Adipocyte (in vitro differentiated cells): ENCODE results near the gene CHCHD4.

Experiments
- DNase-seq: peaks from one replicate; pipeline ENCODE4 v3.0.0-alpha.2; 2015; ENCODE audit warnings: low read depth
- H3K27me3 ChIP-seq: replicated peaks from 2 replicates; pipeline ENCODE4 v1.7.0; 2013; ENCODE audit warnings: mild to moderate bottlenecking, low read length, moderate library complexity; ENCODE audit not compliant: control insufficient read depth, insufficient read depth
- H3K36me3 ChIP-seq: 2 replicates; pipeline ENCODE4 v1.7.0; 2013; ENCODE audit warnings: low read length, mild to moderate bottlenecking, moderate library complexity; ENCODE audit not compliant: control insufficient read depth, insufficient read depth, severe bottlenecking
- H3K4me1 ChIP-seq: 2 replicates; pipeline ENCODE4 v1.7.0; 2013; ENCODE audit warnings: mild to moderate bottlenecking, low read length, moderate library complexity; ENCODE audit not compliant: control insufficient read depth, insufficient read depth
- H3K4me3 ChIP-seq: 2 replicates; pipeline ENCODE4 v1.7.0; 2013; ENCODE audit warnings: mild to moderate bottlenecking, low read length, moderate library complexity
- H3K9ac ChIP-seq: 2 replicates; pipeline ENCODE4 v1.7.0; 2013; ENCODE audit warnings: mild to moderate bottlenecking, low read length, moderate library complexity
- H3K9me3 ChIP-seq: 2 replicates; pipeline ENCODE4 v1.7.0; 2013; ENCODE audit warnings: mild to moderate bottlenecking, low read length, moderate library complexity; ENCODE audit not compliant: control insufficient read depth

The CHCHD4 gene

GRCh38 chr3:14133188-14133800, 8.6 kb upstream of the CHCHD4 start:
- peaks cover 88% of the 10 kb centered on the region for H3K36me3 ChIP-seq
- no peaks in the 10 kb centered on the region for H3K27me3 ChIP-seq
- no peak overlapping the region for H3K4me3 ChIP-seq
- H3K4me1 ChIP-seq: peaks cover 33% of the 10 kb centered on the region
- peak overlapping the region; percentile 11 for H3K9ac ChIP-seq
- DNase-seq: no peak
- H3K9me3 ChIP-seq: no peaks in the 10 kb centered on the region

- no peak for DNase-seq
- peaks cover 88% of the 10 kb centered on the region for H3K36me3 ChIP-seq
Observed at GRCh38 chr3:14132689-14133088, 8.0 kb upstream of the CHCHD4 start.

GRCh38 chr3:14132120-14132519, 7.5 kb upstream of the CHCHD4 start:
- Histone ChIP-seq H3K27me3 (no peaks in the 10 kb centered on the region), H3K4me1 (peaks cover 34% of the 10 kb centered on the region), H3K36me3 (peaks cover 87% of the 10 kb centered on the region), H3K9ac (no peak overlapping the region), H3K4me3 (no peak overlapping the region), H3K9me3 (no peaks in the 10 kb centered on the region)
- no peak for DNase-seq

More at GRCh38 chr3:14132689-14133088, 8.0 kb upstream of the CHCHD4 start:
- H3K9ac ChIP-seq: peak overlapping the region; percentile 11
- peaks cover 34% of the 10 kb centered on the region for H3K4me1 ChIP-seq
- H3K27me3 ChIP-seq: no peaks in the 10 kb centered on the region
- no peaks in the 10 kb centered on the region for H3K9me3 ChIP-seq
- H3K4me3 ChIP-seq: no peak overlapping the region

GRCh38 chr3:14131134-14131533, 6.5 kb upstream of the CHCHD4 start:
- no peak overlapping the region for H3K9ac ChIP-seq
- H3K36me3 ChIP-seq: peaks cover 84% of the 10 kb centered on the region
- no peak overlapping the region for H3K4me3 ChIP-seq
- peaks cover 34% of the 10 kb centered on the region for H3K4me1 ChIP-seq
- no peaks in the 10 kb centered on the region for H3K9me3 ChIP-seq
- no peak for DNase-seq
- no peaks in the 10 kb centered on the region for H3K27me3 ChIP-seq

- Histone ChIP-seq H3K27me3 (no peaks in the 10 kb centered on the region), H3K9ac (no peak overlapping the region), H3K9me3 (no peaks in the 10 kb centered on the region), H3K4me3 (no peak overlapping the region), H3K36me3 (peaks cover 80% of the 10 kb centered on the region), H3K4me1 (peaks cover 35% of the 10 kb centered on the region)
- no peak for DNase-seq
Observed at GRCh38 chr3:14130707-14131106, 6.0 kb upstream of the CHCHD4 start.

GRCh38 chr3:14130230-14130629, 5.6 kb upstream of the CHCHD4 start:
- H3K9ac ChIP-seq: no peak overlapping the region
- peaks cover 75% of the 10 kb centered on the region for H3K36me3 ChIP-seq
- DNase-seq: no peak
- H3K4me3 ChIP-seq: no peak overlapping the region
- no peaks in the 10 kb centered on the region for H3K9me3 ChIP-seq
- no peaks in the 10 kb centered on the region for H3K27me3 ChIP-seq
- H3K4me1 ChIP-seq: peaks cover 35% of the 10 kb centered on the region

- no peak overlapping the region for H3K4me3 ChIP-seq
- H3K36me3 ChIP-seq: peaks cover 65% of the 10 kb centered on the region
- no peak overlapping the region for H3K9ac ChIP-seq
- DNase-seq: no peak
- H3K9me3 ChIP-seq: no peaks in the 10 kb centered on the region
- peaks cover 35% of the 10 kb centered on the region for H3K4me1 ChIP-seq
- no peaks in the 10 kb centered on the region for H3K27me3 ChIP-seq
Observed at GRCh38 chr3:14129296-14129695, 4.6 kb upstream of the CHCHD4 start.

GRCh38 chr3:14128724-14129123, 4.1 kb upstream of the CHCHD4 start:
- H3K36me3 ChIP-seq: peaks cover 60% of the 10 kb centered on the region
- DNase-seq: no peak
- peaks cover 36% of the 10 kb centered on the region for H3K4me1 ChIP-seq
- no peaks in the 10 kb centered on the region for H3K9me3 ChIP-seq
- H3K27me3 ChIP-seq: no peaks in the 10 kb centered on the region
- no peak overlapping the region for H3K9ac ChIP-seq
- H3K4me3 ChIP-seq: no peak overlapping the region

- no peaks in the 10 kb centered on the region for H3K9me3 ChIP-seq
- DNase-seq: no peak
- no peaks in the 10 kb centered on the region for H3K27me3 ChIP-seq
- peaks cover 49% of the 10 kb centered on the region for H3K36me3 ChIP-seq
- peak overlapping the region; percentile 92 for H3K4me3 ChIP-seq
- no peak overlapping the region for H3K9ac ChIP-seq
- H3K4me1 ChIP-seq: peaks cover 44% of the 10 kb centered on the region
Observed at GRCh38 chr3:14127516-14128161, 3.0 kb upstream of the CHCHD4 start.

- Histone ChIP-seq H3K4me3 (peak overlapping the region; percentile 92), H3K36me3 (peaks cover 42% of the 10 kb centered on the region), H3K27me3 (no peaks in the 10 kb centered on the region), H3K9me3 (no peaks in the 10 kb centered on the region), H3K4me1 (peaks cover 44% of the 10 kb centered on the region), H3K9ac (peak overlapping the region; percentile 98)
- DNase-seq: no peak
Observed at GRCh38 chr3:14126887-14127505, 2.3 kb upstream of the CHCHD4 start.

GRCh38 chr3:14126017-14126886, 1.6 kb upstream of the CHCHD4 start:
- Histone ChIP-seq H3K4me3 (peak overlapping the region; percentile 92), H3K27me3 (no peaks in the 10 kb centered on the region), H3K9ac (peak overlapping the region; percentile 98), H3K4me1 (peaks cover 44% of the 10 kb centered on the region), H3K36me3 (peaks cover 37% of the 10 kb centered on the region), H3K9me3 (no peaks in the 10 kb centered on the region)
- DNase-seq: peak; percentile 17
